GM23338 (cell line): ENCODE data around the gene XPO6. TPM values are rescaled to one million over a fixed set of nuclear protein-coding genes. Genes with fewer than 3 reads are reported as not detected.

Experiments
- ATAC-seq: fragments of 200-7000 bp; cut with Tn5 transposase; 3 replicates; pipeline ENCODE4 v1.9.1; 2020
- DNase-seq: peaks from one replicate; pipeline ENCODE4 v3.0.0-alpha.2; 2015; ENCODE audit warnings: low spot score
- H2AFZ ChIP-seq: fragments of 200-600 bp; sonication (generic); 2 replicates; pipeline ENCODE4 v1.8.0; 2016; ENCODE audit warnings: antibody characterized with exemption, mild to moderate bottlenecking, moderate library complexity
- H3F3A ChIP-seq: fragments of 200-600 bp; sonication (generic); replicated peaks from 2 replicates; pipeline ENCODE4 v1.8.0; 2017; ENCODE audit warnings: antibody characterized with exemption, mixed run types, low read depth
- H3K27ac ChIP-seq: fragments of 200-600 bp; sonication (generic); 2 replicates; pipeline ENCODE4 v1.6.1; 2016; ENCODE audit warnings: low read depth
- H3K27me3 ChIP-seq: fragments of 200-600 bp; sonication (generic); 2 replicates; pipeline ENCODE4 v1.8.0; 2016; ENCODE audit warnings: mild to moderate bottlenecking, mixed run types, moderate library complexity; ENCODE audit not compliant: insufficient read depth
- H3K36me3 ChIP-seq: fragments of 200-600 bp; sonication (generic); 2 replicates; pipeline ENCODE4 v1.8.0; 2016; ENCODE audit warnings: mild to moderate bottlenecking; ENCODE audit not compliant: insufficient read depth
- H3K4me1 ChIP-seq: fragments of 200-600 bp; sonication (generic); 2 replicates; pipeline ENCODE4 v1.8.0; 2016; ENCODE audit warnings: mild to moderate bottlenecking, moderate library complexity; ENCODE audit not compliant: insufficient read depth
- H3K4me2 ChIP-seq: fragments of 200-600 bp; sonication (generic); 2 replicates; pipeline ENCODE4 v1.7.1; 2017; ENCODE audit warnings: mixed run types
- H3K4me3 ChIP-seq: fragments of 200-600 bp; sonication (generic); 2 replicates; pipeline ENCODE4 v1.6.1; 2016; ENCODE audit warnings: mixed run types
- H3K79me2 ChIP-seq: fragments of 200-600 bp; sonication (generic); replicated peaks from 2 replicates; pipeline ENCODE4 v1.8.0; 2017; ENCODE audit warnings: mild to moderate bottlenecking; ENCODE audit not compliant: insufficient read depth
- H3K9me2 ChIP-seq: fragments of 200-600 bp; sonication (generic); 2 replicates; pipeline ENCODE4 v1.8.0; 2017; ENCODE audit not compliant: insufficient read depth
- H4K20me1 ChIP-seq: fragments of 200-600 bp; sonication (generic); replicated peaks from 2 replicates; pipeline ENCODE4 v1.8.0; 2017; ENCODE audit warnings: mild to moderate bottlenecking; ENCODE audit not compliant: insufficient read depth
- H3K27ac Mint-ChIP-seq: 2 replicates; pipeline ENCODE4 v1.8.0; 2020; ENCODE audit warnings: inconsistent platforms, mild to moderate bottlenecking, moderate library complexity, mixed read lengths
- H3K27me3 Mint-ChIP-seq: 3 replicates; pipeline ENCODE4 v1.8.0; 2022; ENCODE audit warnings: low read depth, mild to moderate bottlenecking, moderate library complexity, mixed read lengths, inconsistent platforms; ENCODE audit not compliant: insufficient read depth, poor library complexity
- H3K36me3 Mint-ChIP-seq: 3 replicates; pipeline ENCODE4 v1.8.0; 2021; ENCODE audit warnings: low read depth, mild to moderate bottlenecking, inconsistent platforms, moderate library complexity, mixed read lengths
- H3K4me1 Mint-ChIP-seq: 3 replicates; pipeline ENCODE4 v1.8.0; 2020; ENCODE audit warnings: mild to moderate bottlenecking, inconsistent platforms, mixed read lengths
- H3K4me3 Mint-ChIP-seq: 3 replicates; pipeline ENCODE4 v1.8.0; 2021; ENCODE audit warnings: moderate library complexity, mild to moderate bottlenecking, inconsistent platforms, mixed read lengths
- H3K9me3 Mint-ChIP-seq: 3 replicates; pipeline ENCODE4 v1.8.0; 2020; ENCODE audit warnings: moderate library complexity, mild to moderate bottlenecking, inconsistent platforms, mixed read lengths
- CREB1 ChIP-seq: fragments of 250-450 bp; sonication (Bioruptor Pico); IDR thresholded peaks from 2 replicates; pipeline ENCODE4 v1.5.0; 2020; ENCODE audit warnings: low read depth, mild to moderate bottlenecking, moderate library complexity
- ETS1 ChIP-seq: IDR thresholded peaks from 2 replicates; pipeline ENCODE4 v1.6.1; 2016; ENCODE audit warnings: antibody characterized with exemption
- EZH2 ChIP-seq: fragments of 200-600 bp; sonication (generic); IDR thresholded peaks from one replicate; pipeline ENCODE4 v1.8.0; 2017; ENCODE audit warnings: antibody characterized with exemption, mild to moderate bottlenecking, low read depth; ENCODE audit not compliant: unreplicated experiment
- ZNF331 ChIP-seq: fragments of 250-450 bp; sonication (Bioruptor Pico); IDR thresholded peaks from 2 replicates; pipeline ENCODE4 v1.5.0; 2020; ENCODE audit warnings: low read depth, mild to moderate bottlenecking, moderate library complexity
- polyA plus RNA-seq: library from polyadenylated mRNA; unstranded; fragments of >200 nt; fragmentation: Nextera tagmentation; extraction: Ambion mirVana; gene quantifications from 2 replicates; pipeline ENCODE4 v1.2.1, GENCODE V29; 2016
- total RNA-seq: library from RNA; depleted of rRNA; stranded (reverse); fragments of >200 nt; shearing (Covaris generic); gene quantifications from 2 replicates; pipeline ENCODE4 v1.2.3, GENCODE V29; 2014
- TF ChIP-seq, protein P1 (sequence below): fragments of 250-450 bp; sonication (Bioruptor Pico); IDR thresholded peaks from 2 replicates; pipeline ENCODE4 v1.5.0; 2020; ENCODE audit warnings: mild to moderate bottlenecking, moderate library complexity

The XPO6 gene
- total and polyA plus RNA-seq, 2 experiments from 2014 or later, result 83.9 to 178 TPM

- H3K36me3 Mint-ChIP-seq, result peaks cover 56% of the 10 kb centered on the region
These were observed 7.1 kb downstream of the XPO6 start for GRCh38 chr16:28204622-28205021.

More at GRCh38 chr16:28204622-28205021, 7.1 kb downstream of the XPO6 start:
- Histone ChIP-seq H3K4me2 (no peak overlapping the region), H3F3A (0 out of 2 replicates have a peak, but pooled peaks cover 3% of the 10 kb centered on the region), H3K4me1 (0 out of 2 replicates have a peak, but pooled peaks cover 8% of the 10 kb centered on the region), H3K27ac (no peak overlapping the region), H3K9me2 (no peaks in the 10 kb centered on the region), H3K27me3 (no peaks in the 10 kb centered on the region), H3K79me2 (peaks cover 100% of the 10 kb centered on the region), H4K20me1 (peaks cover 70% of the 10 kb centered on the region), H3K4me3 (no peak overlapping the region), H3K36me3 (peaks cover 21% of the 10 kb centered on the region), H2AFZ (no peak overlapping the region)
- no peak for DNase-seq
- Mint-ChIP-seq H3K9me3 (no peaks in the 10 kb centered on the region), H3K4me1 (peaks cover 8% of the 10 kb centered on the region; the same call in 2 of the 3 replicates), H3K4me3 (no peak overlapping the region), H3K27ac (no peak overlapping the region), H3K27me3 (peaks cover 1% of the 10 kb centered on the region)
- ATAC-seq, result no peak
- TF ChIP-seq ZNF331 (CRISPR knock-in tag) (no peak), EZH2 (no peak), ETS1 (no peak), CREB1 (CRISPR knock-in tag) (no peak)
- TF ChIP-seq, protein P1, sequence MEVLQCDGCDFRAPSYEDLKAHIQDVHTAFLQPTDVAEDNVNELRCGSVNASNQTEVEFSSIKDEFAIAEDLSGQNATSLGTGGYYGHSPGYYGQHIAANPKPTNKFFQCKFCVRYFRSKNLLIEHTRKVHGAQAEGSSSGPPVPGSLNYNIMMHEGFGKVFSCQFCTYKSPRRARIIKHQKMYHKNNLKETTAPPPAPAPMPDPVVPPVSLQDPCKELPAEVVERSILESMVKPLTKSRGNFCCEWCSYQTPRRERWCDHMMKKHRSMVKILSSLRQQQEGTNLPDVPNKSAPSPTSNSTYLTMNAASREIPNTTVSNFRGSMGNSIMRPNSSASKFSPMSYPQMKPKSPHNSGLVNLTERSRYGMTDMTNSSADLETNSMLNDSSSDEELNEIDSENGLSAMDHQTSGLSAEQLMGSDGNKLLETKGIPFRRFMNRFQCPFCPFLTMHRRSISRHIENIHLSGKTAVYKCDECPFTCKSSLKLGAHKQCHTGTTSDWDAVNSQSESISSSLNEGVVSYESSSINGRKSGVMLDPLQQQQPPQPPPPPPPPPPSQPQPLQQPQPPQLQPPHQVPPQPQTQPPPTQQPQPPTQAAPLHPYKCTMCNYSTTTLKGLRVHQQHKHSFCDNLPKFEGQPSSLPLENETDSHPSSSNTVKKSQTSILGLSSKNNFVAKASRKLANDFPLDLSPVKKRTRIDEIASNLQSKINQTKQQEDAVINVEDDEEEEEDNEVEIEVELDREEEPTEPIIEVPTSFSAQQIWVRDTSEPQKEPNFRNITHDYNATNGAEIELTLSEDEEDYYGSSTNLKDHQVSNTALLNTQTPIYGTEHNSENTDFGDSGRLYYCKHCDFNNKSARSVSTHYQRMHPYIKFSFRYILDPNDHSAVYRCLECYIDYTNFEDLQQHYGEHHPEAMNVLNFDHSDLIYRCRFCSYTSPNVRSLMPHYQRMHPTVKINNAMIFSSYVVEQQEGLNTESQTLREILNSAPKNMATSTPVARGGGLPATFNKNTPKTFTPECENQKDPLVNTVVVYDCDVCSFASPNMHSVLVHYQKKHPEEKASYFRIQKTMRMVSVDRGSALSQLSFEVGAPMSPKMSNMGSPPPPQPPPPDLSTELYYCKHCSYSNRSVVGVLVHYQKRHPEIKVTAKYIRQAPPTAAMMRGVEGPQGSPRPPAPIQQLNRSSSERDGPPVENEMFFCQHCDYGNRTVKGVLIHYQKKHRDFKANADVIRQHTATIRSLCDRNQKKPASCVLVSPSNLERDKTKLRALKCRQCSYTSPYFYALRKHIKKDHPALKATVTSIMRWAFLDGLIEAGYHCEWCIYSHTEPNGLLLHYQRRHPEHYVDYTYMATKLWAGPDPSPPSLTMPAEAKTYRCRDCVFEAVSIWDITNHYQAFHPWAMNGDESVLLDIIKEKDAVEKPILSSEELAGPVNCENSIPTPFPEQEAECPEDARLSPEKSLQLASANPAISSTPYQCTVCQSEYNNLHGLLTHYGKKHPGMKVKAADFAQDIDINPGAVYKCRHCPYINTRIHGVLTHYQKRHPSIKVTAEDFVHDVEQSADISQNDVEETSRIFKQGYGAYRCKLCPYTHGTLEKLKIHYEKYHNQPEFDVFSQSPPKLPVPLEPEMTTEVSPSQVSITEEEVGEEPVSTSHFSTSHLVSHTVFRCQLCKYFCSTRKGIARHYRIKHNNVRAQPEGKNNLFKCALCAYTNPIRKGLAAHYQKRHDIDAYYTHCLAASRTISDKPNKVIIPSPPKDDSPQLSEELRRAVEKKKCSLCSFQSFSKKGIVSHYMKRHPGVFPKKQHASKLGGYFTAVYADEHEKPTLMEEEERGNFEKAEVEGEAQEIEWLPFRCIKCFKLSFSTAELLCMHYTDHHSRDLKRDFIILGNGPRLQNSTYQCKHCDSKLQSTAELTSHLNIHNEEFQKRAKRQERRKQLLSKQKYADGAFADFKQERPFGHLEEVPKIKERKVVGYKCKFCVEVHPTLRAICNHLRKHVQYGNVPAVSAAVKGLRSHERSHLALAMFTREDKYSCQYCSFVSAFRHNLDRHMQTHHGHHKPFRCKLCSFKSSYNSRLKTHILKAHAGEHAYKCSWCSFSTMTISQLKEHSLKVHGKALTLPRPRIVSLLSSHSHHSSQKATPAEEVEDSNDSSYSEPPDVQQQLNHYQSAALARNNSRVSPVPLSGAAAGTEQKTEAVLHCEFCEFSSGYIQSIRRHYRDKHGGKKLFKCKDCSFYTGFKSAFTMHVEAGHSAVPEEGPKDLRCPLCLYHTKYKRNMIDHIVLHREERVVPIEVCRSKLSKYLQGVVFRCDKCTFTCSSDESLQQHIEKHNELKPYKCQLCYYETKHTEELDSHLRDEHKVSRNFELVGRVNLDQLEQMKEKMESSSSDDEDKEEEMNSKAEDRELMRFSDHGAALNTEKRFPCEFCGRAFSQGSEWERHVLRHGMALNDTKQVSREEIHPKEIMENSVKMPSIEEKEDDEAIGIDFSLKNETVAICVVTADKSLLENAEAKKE, result no peak
